Upper lobe of left lung (tissue), 6 donors: ENCODE data around the gene ZNF654. TPM values are rescaled to one million over a fixed set of nuclear protein-coding genes. Genes with fewer than 3 reads are reported as not detected.
"Not testable (repeated sequence)": the region's sequence is repeated elsewhere in the genome, so short reads cannot be mapped to it uniquely, and the experiment has no call there.

Experiments
- ATAC-seq, 2 donors: fragments of 200-7000 bp; cut with Tn5 transposase; one replicate each; pipeline ENCODE4 v1.9.1; 2022; ENCODE audit warnings: mild to moderate bottlenecking in 2 of 2, moderate library complexity in 2 of 2; ENCODE audit not compliant: low FRiP score in 2 of 2
- DNase-seq, 2 donors: peaks; one replicate each; pipeline ENCODE4 v3.0.0-alpha.2; 2019 to 2020
- H3K27ac ChIP-seq, 4 donors: fragments of 200-600 bp; sonication (generic); one replicate each; pipeline ENCODE4 v1.5.1; 2016 to 2019
- H3K27me3 ChIP-seq, 4 donors: fragments of 200-600 bp; sonication (generic); one replicate each; pipeline ENCODE4 v1.5.1; 2017 to 2019
- H3K36me3 ChIP-seq, 4 donors: fragments of 200-600 bp; sonication (generic); one replicate each; pipeline ENCODE4 v1.5.1; 2016 to 2019
- H3K4me1 ChIP-seq, 4 donors: fragments of 200-600 bp; sonication (generic); one replicate each; pipeline ENCODE4 v1.5.1; 2018 to 2019
- H3K4me3 ChIP-seq, 4 donors: fragments of 200-600 bp; sonication (generic); one replicate each; pipeline ENCODE4 v1.5.1; 2017 to 2019; ENCODE audit warnings: mild to moderate bottlenecking in 2 of 4, moderate library complexity in 1 of 4
- H3K9me3 ChIP-seq, 4 donors: fragments of 200-600 bp; sonication (generic); one replicate each; pipeline ENCODE4 v1.5.1; 2018 to 2019
- CTCF ChIP-seq, 6 experiments: fragments of 450-650 bp in 4 of 6; fragments of 200-600 bp in 2 of 6; sonication (generic) in 2 of 6; IDR thresholded peaks; one replicate each; pipeline ENCODE4 v1.5.1; 2016 to 2019; ENCODE audit warnings: antibody characterized with exemption in 6 of 6
- EP300 ChIP-seq, 4 donors: sonication (generic); formaldehyde crosslinking; IDR thresholded peaks; one replicate each; pipeline ENCODE4 v1.5.1; 2017; ENCODE audit warnings: antibody characterized with exemption in 4 of 4, control low read depth in 2 of 4
- POLR2A ChIP-seq, 4 donors: fragments of 450-650 bp; IDR thresholded peaks; one replicate each; pipeline ENCODE4 v1.5.1; 2016 to 2017; ENCODE audit warnings: antibody characterized with exemption in 4 of 4, mild to moderate bottlenecking in 2 of 4
- POLR2AphosphoS5 ChIP-seq, 2 donors: sonication (generic); formaldehyde crosslinking; IDR thresholded peaks; one replicate each; pipeline ENCODE4 v1.5.1; 2017; ENCODE audit warnings: antibody characterized with exemption in 2 of 2
- WGBS, 2 donors: methylation state at CpG; one replicate each; pipeline ENCODE4 v1.1.5; 2017 to 2018; 5-methylcytosine and 5-hydroxymethylcytosine counted together
- total RNA-seq, 6 donors: library from RNA; depleted of rRNA in 4 of 6; stranded (reverse); fragments of >200 nt in 4 of 6; gene quantifications; one replicate each; pipeline versions ENCODE4 v1.1.0 to v1.2.1, GENCODE V29; 2016 to 2021
- donor health status: DM: no; HTN: no; CAD: no; lungs with moderate emphysema.
- donor health status: DM: no; HTN: yes; CAD: no; lungs with severe emphysema.

Gene ZNF654
- total RNA-seq, 6 donors from 2014 or later, result 4.9 to 21.4 (median 13.8) TPM

- Histone ChIP-seq H3K4me3 (no peak overlapping the region), H3K9me3 (no peaks in the 10 kb centered on the region), H3K36me3 (peaks cover 0 to 3% (median 0%) of the 10 kb centered on the region in 4 donors), H3K27me3 (no peaks in the 10 kb centered on the region), H3K4me1 (no peaks in the 10 kb centered on the region), H3K27ac (no peak overlapping the region)
- 62 to 65% methylated on average over 5 of the region's 5 CpGs for WGBS, 2 donors
- no peak for TF ChIP-seq POLR2AphosphoS5 (IDR thresholded peaks at IDR 0.05)
- TF ChIP-seq EP300 (IDR thresholded peaks at IDR 0.05), result no peak
- TF ChIP-seq POLR2A (IDR thresholded peaks at IDR 0.05), result no peak
- no peak for TF ChIP-seq CTCF (IDR thresholded peaks at IDR 0.05)
- no peak for DNase-seq
- ATAC-seq, result no peak
These were observed 109.1 kb downstream of the ZNF654 start for GRCh38 chr3:88168171-88168570.

DNA sequence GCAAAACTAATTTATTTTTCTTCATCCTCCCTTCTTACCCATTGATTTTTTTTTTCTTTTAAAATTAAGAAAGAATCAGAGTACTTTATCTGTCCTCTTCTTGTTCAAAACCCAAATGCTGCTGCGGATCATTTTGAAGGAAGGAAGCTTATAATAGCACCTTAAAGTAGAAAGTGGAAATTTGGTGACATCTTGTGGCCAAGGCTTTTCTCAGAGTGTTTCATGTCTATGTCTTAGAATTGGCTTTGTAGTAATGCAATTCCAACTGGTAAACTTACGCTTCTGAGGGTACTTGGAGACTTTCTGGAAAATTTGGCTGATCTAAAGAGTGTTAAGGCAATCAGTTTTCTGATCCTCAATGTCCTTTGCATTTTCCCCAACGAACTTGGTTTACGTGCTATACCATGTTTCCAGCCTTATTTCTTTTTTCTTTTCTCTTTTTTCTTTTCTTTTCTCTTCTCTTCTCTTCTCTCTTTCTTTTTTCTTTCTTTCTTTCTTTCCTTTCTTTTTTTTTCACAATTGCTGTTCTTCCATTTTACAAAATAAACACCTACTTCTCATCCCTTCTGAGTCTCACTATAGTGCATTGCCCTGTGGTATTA is 121.4 kb downstream of the ZNF654 start:
- Histone ChIP-seq H3K27me3 (no peaks in the 10 kb centered on the region), H3K4me3 (no peak overlapping the region), H3K27ac (no peak overlapping the region), H3K36me3 (no peaks in the 10 kb centered on the region), H3K4me1 (no peaks in the 10 kb centered on the region), H3K9me3 (no peaks in the 10 kb centered on the region)
- TF ChIP-seq CTCF (IDR thresholded peaks at IDR 0.05), result no peak
- TF ChIP-seq POLR2AphosphoS5 (IDR thresholded peaks at IDR 0.05), result no peak
- TF ChIP-seq EP300 (IDR thresholded peaks at IDR 0.05), result no peak
- TF ChIP-seq POLR2A (IDR thresholded peaks at IDR 0.05), result no peak
- ATAC-seq (no peak), DNase-seq (no peak)
- WGBS, 2 donors, result 55 to 61% methylated on average over 4 of the region's 4 CpGs

DNA sequence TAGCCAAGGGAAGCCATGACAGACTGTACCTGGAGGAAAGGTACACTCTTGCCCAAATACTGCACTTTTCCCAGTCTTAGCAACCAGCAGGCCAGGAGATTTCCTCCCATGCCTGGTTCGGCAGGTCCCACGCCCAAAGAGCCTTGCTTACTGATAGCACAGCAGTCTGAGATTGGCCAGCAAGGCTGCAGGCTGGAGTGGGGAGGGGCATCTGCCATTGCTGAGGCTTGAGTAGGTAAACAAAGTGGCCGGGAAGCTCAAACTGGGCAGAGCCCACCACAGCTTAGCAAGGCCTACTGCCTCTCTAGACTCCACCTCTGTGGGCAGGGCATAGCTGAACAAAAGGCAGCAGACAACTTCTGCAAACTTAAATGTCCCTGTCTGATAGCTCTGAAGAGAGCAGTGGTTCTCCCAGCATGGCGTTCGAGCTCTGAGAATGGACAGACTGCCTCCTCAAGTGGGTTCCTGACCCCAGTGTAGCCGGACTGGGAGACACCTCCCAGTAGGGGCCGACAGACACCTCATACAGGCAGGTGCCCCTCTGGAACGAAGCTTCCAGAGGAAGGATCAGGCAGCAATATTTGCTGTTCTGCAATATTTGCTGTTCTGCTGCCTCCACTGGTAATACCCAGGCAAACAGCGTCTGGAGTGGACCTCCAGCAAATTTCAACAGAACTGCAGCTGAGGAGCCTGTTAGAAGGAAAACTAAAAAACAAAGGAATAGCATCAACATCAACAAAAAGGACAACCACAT is 123.3 kb downstream of the ZNF654 start:
- not testable (repeated sequence) for H3K36me3 ChIP-seq, DNase-seq, H3K27ac ChIP-seq, H3K4me1 ChIP-seq, ATAC-seq, H3K27me3 ChIP-seq, H3K9me3 ChIP-seq, H3K4me3 ChIP-seq
- WGBS, 2 donors, result 81 to 93% methylated on average over 6 to 9 of the region's 9 CpGs

DNA sequence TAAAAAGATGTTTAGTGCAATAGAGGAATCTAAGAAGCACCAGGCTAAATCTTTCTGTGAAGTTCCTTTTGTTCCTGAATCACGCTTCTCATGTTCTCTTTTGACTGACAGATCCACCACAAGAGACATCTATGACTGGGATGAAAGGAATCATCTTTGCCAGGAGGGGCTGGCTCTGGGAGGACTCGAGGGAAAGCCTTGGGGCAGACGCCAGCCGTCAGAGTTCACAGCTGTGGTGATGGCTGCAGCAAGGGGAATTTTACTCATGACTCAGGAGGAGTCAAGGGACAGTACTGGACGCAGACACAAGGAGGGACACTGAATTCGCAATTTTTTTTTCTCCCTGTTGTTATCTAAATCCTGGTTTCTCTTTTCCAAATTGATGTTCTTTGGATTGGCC is 129.4 kb downstream of the ZNF654 start:
- Histone ChIP-seq H3K4me1 (no peaks in the 10 kb centered on the region), H3K36me3 (no peaks in the 10 kb centered on the region), H3K4me3 (no peak overlapping the region), H3K27me3 (no peaks in the 10 kb centered on the region), H3K9me3 (no peaks in the 10 kb centered on the region), H3K27ac (no peak overlapping the region)
- ATAC-seq (no peak), DNase-seq (no peak)
- TF ChIP-seq POLR2AphosphoS5 (IDR thresholded peaks at IDR 0.05) (no peak), POLR2A (IDR thresholded peaks at IDR 0.05) (no peak), CTCF (IDR thresholded peaks at IDR 0.05) (no peak), EP300 (IDR thresholded peaks at IDR 0.05) (no peak)
- 80 to 87% methylated on average over 6 of the region's 6 CpGs for WGBS, 2 donors

- Histone ChIP-seq H3K4me3 (no peak overlapping the region), H3K27ac (no peak overlapping the region), H3K9me3 (no peaks in the 10 kb centered on the region), H3K4me1 (no peaks in the 10 kb centered on the region), H3K27me3 (no peaks in the 10 kb centered on the region), H3K36me3 (no peaks in the 10 kb centered on the region)
- WGBS, 2 donors, result 89 to 91% methylated on average over 11 of the region's 11 CpGs
- ATAC-seq (no peak), DNase-seq (no peak)
- no peak for TF ChIP-seq POLR2AphosphoS5 (IDR thresholded peaks at IDR 0.05)
These were observed 130.3 kb downstream of the ZNF654 start for GRCh38 chr3:88189361-88189810.
